Motor neuron (in vitro differentiated cells): Measurements from ENCODE around the gene DSTYK. TPM values are rescaled to one million over a fixed set of nuclear protein-coding genes. Genes with fewer than 3 reads are reported as not detected.

Experiments used
- ATAC-seq, 8 experiments: fragments of 200-7000 bp; cut with Tn5 transposase; replicated peaks in 6 of 8; 2 replicates each; pipeline ENCODE4 v1.8.0; 2021; ENCODE audit warnings: mild to moderate bottlenecking in 8 of 8, moderate library complexity in 8 of 8
- H3K27ac ChIP-seq, 2 donors: fragments of 250-450 bp; sonication (Bioruptor Pico); 2 replicates each; pipeline ENCODE4 v1.9.0; 2021; ENCODE audit warnings: antibody characterized with exemption in 2 of 2, mild to moderate bottlenecking in 2 of 2, moderate library complexity in 1 of 2
- H3K4me1 ChIP-seq, 2 donors: fragments of 250-450 bp; sonication (Bioruptor Pico); replicated peaks in 1 of 2; 2 replicates each; pipeline ENCODE4 v1.6.1; 2021; ENCODE audit warnings: antibody characterized with exemption in 2 of 2, mild to moderate bottlenecking in 2 of 2, moderate library complexity in 1 of 2
- H3K4me3 ChIP-seq, 5 donors: fragments of 250-450 bp; sonication (Bioruptor Pico); 2 replicates each; pipeline ENCODE4 v1.9.0; 2021; ENCODE audit warnings: antibody characterized with exemption in 5 of 5, mild to moderate bottlenecking in 5 of 5, moderate library complexity in 4 of 5
- WGBS, 10 experiments: fragments of 450-650 bp; shearing (Covaris generic); methylation state at CpG; one replicate each; pipeline ENCODE4 v1.0.0; 2022; 5-methylcytosine and 5-hydroxymethylcytosine counted together
- in situ Hi-C, 9 experiments: fragments of 400-800 bp; cut with MboI; loops; one replicate each; pipeline ENCODE4 v1.15.0; 2021; ENCODE audit warnings: low sequenced_read_pairs in 9 of 9, low pct_unique_long_range_greater_than_20kb in 2 of 9; ENCODE audit not compliant: unreplicated experiment in 9 of 9
- total RNA-seq, 8 experiments: library from RNA; unstranded; fragments of 300-600 nt; gene quantifications; 2 replicates each; pipeline versions ENCODE4 v1.2.3 to v1.2.4, GENCODE V29; 2022

Gene DSTYK
- total RNA-seq, 8 experiments from 2014 or later = 9.6 to 18.3 (median 12.0) TPM

DNA sequence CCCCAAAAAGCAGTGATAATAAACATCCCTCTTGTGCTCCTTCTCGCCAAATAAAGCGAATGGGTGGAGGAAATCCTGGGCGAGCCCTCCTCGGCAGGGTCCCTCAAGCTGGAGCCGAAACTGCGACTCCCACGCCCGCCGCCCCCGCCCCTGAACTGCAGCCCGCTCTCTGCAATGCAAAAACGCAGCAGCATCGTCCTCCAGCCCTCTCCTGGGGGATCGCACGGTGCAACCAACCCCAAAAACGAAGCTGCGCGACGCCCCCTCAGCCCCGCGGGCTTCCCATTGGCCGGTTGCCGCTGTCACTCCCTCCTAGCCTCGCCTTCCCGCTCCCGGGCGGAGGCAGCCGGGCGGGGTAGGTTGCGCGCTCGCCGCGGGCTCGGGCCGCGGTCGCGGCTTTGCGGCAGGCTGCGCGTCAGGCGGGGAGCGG, 16.1 kb upstream of the DSTYK start, which contains the start of gene TMCC2:
Gene TMCC2, plus strand, starts transcription at position 363 of the 430 bp plus-strand sequence. CDS start 619 bp downstream, outside the sequence.
- in situ Hi-C loops = loop anchor here in 1 of 9 experiments (25.0 kb wide), 1 partner anchor 665 kb away; no protein-coding TSS in a partner anchor
- 0 to 3% (median 0%) methylated on average over 1 to 14 of the region's 44 CpGs; no CpG with 5 or more reads in 7 of the 10 experiments for WGBS, 10 experiments
- Histone ChIP-seq H3K4me1 (peaks cover 17 to 20% of the 10 kb centered on the region in 2 donors), H3K27ac (no peak within 1 kb of the TSS), H3K4me3 (peak within 1 kb of the TSS; percentile 58 to 94 (median 79))
- peak; percentile 86 to 96 (median 96) for ATAC-seq

- in situ Hi-C loops = loop anchor here in 1 of 9 experiments (25.0 kb wide), 1 partner anchor 665 kb away; no protein-coding TSS in a partner anchor
- 0 to 26% (median 12%) methylated on average over 1 to 8 of the region's 8 CpGs for WGBS, 10 experiments
These were observed 15.5 kb upstream of the DSTYK start for GRCh38 chr1:205226868-205227583.

DNA sequence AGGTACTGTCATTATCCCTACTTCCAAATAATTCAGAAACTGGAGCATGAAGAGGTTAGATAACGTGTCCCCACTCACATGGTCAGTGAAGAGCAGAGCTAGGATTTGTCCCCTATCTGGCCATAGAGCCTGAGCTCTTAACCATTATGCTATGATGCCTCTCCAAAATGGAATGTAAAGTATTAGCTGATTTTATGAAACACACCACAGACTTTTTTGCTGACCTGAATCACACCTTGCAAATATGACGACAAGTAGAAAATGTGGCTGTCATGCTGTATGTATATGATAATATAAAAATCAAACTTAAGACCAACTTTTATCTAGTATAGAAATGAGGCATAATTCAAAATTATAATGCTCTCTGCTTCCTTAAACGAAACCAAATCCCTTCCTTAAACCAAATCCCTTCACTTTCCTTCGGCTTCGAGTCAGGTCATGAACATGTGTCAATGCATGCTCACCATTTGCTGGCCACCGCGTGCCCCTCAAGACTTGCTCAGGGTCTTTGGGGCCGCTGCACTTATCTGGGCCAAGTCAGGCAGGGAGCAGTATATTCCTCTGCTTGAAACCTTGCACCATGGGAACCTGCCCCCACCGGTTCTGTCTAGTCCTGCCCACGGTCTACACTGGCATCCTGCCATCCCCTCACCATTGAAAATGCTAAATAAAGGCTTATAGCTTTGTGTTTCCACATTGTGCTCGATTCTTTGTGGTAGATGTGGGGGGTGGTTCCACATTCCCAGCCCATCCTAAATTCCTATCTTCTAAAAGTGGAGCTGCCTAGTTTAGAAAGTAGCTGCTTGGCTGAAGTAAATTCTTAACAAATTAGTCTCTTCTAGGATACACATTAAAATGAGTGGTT, 14.6 kb upstream of the DSTYK start:
- Histone ChIP-seq H3K27ac (no peak overlapping the region), H3K4me1 (peaks cover 17 to 20% of the 10 kb centered on the region in 2 donors), H3K4me3 (peak overlapping the region in 1 of 5 donors; percentile 94)
- in situ Hi-C loops = loop anchor here in 1 of 9 experiments (25.0 kb wide), 1 partner anchor 664 kb away; no protein-coding TSS in a partner anchor
- peak in 1 of 8 experiments; percentile 17 for ATAC-seq
- 30 to 100% (median 75%) methylated on average over 1 to 11 of the region's 11 CpGs; no CpG with 5 or more reads in 1 of the 10 experiments for WGBS, 10 experiments

More at GRCh38 chr1:205226868-205227583, 15.5 kb upstream of the DSTYK start:
- peak in 5 of 8 experiments; percentile 5 to 26 (median 25) for ATAC-seq
- Histone ChIP-seq H3K4me3 (peak overlapping the region; percentile 58 to 94 (median 79)), H3K4me1 (peaks cover 17 to 20% of the 10 kb centered on the region in 2 donors), H3K27ac (no peak overlapping the region)

DNA sequence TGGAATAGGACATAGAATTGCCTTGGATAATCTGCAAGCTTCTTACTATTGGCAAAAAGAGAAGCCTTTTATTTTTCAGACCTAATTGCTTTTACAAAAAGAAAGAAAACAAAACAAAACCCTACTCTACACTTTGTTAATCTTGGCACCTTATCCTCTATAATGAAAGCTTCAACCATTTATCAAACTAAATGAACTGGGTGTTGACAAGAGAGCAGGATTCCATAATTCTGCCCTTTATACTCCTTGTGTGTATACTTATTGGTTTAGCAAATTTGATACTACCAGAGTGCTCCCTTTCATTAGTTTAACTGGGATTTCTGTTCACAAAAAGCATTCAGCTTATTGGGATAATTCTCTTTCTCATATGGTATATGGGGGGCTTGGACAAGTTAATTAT, 13.2 kb upstream of the DSTYK start:
- Histone ChIP-seq H3K27ac (no peak overlapping the region), H3K4me3 (no peak overlapping the region), H3K4me1 (peaks cover 11 to 13% of the 10 kb centered on the region in 2 donors)
- no peak for ATAC-seq
- in situ Hi-C loops = loop anchor here in 1 of 9 experiments (25.0 kb wide), 1 partner anchor 662 kb away; no protein-coding TSS in a partner anchor

DNA sequence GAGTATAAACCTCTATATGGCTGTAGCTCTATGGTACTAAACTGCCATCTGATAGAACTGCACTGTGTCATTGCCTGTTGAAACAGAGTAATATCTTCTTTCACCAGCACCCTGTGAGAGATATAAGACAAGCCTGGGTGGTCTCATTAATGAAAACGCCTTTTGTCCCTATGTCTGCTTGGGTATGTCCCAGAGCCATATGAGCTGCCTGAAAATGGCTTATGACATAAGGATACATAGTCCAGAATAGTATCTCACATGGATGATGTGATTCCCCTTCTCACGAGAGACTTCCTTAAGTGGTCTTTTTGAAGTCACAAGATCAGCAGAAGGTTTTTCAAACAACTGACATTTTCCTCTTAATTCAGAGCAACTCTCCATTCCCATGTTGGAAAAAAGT, 8.9 kb upstream of the DSTYK start:
- ATAC-seq = no peak
- WGBS, 10 experiments = 25 to 93% (median 65%) methylated on average over 1 to 2 of the region's 2 CpGs; no CpG with 5 or more reads in 2 of the 10 experiments

GRCh38 chr1:205217418-205217817, 5.9 kb upstream of the DSTYK start:
- 29 to 100% (median 90%) methylated on average over 1 to 3 of the region's 3 CpGs; no CpG with 5 or more reads in 1 of the 10 experiments for WGBS, 10 experiments
- in situ Hi-C loops = no loop called here
- H3K27ac ChIP-seq = no peak overlapping the region
- no peaks in the 10 kb centered on the region for H3K4me1 ChIP-seq
- H3K4me3 ChIP-seq = no peak overlapping the region
- no peak for ATAC-seq

More for the DNA sequence above, 8.9 kb upstream of the DSTYK start:
- Histone ChIP-seq H3K4me3 (no peak overlapping the region), H3K4me1 (no peaks in the 10 kb centered on the region), H3K27ac (no peak overlapping the region)
- in situ Hi-C loops = no loop called here

DNA sequence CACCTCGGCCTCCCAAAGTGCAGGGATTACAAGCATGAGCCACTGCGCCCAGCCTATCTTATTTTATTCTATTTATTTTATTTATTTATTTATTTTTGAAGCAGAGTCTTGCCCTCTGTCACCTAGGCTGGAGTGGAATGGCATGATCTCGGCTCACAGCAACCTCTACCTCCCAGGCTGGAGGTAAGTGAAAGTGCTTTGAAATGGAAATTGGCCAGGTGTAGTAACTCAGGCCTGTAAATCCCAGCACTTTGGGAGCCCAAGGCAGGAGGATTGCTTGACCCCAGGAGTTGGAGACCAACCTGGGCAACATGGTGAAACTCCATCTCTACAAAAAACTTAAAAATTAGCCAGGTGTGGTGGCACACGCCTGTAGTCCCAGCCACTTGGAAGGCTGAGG, 5.1 kb upstream of the DSTYK start:
- no peak overlapping the region for H3K4me3 ChIP-seq
- 14 to 89% (median 80%) methylated on average over 1 to 4 of the region's 4 CpGs; no CpG with 5 or more reads in 2 of the 10 experiments for WGBS, 10 experiments
- ATAC-seq = no peak
- peaks cover 0 to 2% of the 10 kb centered on the region in 2 donors for H3K4me1 ChIP-seq
- in situ Hi-C loops = no loop called here
- no peak overlapping the region for H3K27ac ChIP-seq

- no peak for ATAC-seq
- Histone ChIP-seq H3K4me1 (peaks cover 5 to 6% of the 10 kb centered on the region in 2 donors), H3K4me3 (no peak overlapping the region), H3K27ac (no peak overlapping the region)
- WGBS, 10 experiments = 40 to 100% (median 88%) methylated on average over 1 of the region's 1 CpG; no CpG with 5 or more reads in 2 of the 10 experiments
- in situ Hi-C loops = no loop called here
These were observed 3.3 kb upstream of the DSTYK start for GRCh38 chr1:205214756-205215155.

DNA sequence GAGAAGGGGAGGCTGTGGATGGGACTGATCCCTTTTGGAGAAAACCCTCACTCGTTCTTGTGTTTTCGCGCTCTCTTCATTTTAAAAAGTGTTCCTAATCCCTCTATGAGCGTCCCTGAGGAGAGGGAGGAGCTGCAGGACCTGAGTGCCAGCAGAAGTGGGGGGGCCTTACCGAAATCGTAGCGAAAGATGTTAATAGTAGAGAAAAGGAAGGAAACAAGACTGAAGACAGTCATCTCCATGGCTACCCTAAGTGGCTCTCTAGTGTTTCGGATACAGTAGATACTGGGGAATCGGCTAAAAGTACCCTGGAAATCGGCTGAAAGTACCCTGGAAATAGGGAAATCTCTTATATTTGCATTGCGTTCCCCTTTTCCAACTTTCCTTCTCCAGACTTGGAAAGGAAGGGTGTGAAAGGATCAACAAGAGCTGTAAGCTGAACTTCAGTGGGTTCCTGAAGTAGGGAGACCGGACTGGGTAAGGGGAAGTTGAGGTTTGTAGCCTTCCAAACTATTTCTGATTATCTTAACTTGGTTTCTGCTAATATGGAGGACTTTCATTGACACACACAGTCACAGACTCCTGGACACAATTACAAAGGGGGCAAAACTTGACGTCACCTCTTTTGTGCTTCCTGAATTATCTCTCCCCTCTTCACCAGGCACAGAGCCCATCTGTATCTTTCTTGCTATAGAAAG, 486 bp upstream of the DSTYK start:
- no peak for ATAC-seq
- in situ Hi-C loops = no loop called here
- H3K4me3 ChIP-seq = peak overlapping the region; percentile 64 to 91 (median 77)
- 40 to 89% (median 62%) methylated on average over 3 to 13 of the region's 13 CpGs; no CpG with 5 or more reads in 2 of the 10 experiments for WGBS, 10 experiments
- peaks cover 7 to 11% of the 10 kb centered on the region in 2 donors for H3K4me1 ChIP-seq
- H3K27ac ChIP-seq = peak overlapping the region in 1 of 2 donors; percentile 88

DNA sequence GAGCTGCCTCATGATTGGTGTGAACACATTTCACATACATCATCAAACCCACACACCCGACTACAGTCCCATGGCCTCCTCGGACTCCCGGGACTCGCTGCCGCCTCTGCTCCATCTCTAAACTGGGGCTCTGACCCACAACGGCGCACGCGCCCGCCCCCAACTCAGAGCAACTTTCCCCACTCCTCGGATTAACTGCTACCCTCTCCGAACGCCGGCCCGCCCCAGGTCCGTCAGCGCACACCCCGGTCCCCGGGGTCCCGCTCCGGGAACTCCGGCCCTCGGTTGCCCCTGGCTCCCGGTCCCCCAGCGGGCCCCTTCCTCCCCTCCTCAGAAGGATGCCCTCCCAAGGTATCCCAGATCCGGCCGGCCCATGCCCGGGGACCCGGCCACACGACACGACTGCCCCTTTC, 740 bp downstream of the DSTYK start:
- peak in 6 of 8 experiments; percentile 11 to 30 (median 22) for ATAC-seq
- in situ Hi-C loops = no loop called here
- Histone ChIP-seq H3K27ac (peak overlapping the region; percentile 88 to 91), H3K4me1 (peaks cover 7 to 11% of the 10 kb centered on the region in 2 donors), H3K4me3 (peak overlapping the region; percentile 64 to 91 (median 77))
- WGBS, 10 experiments = 0 to 2% (median 0%) methylated on average over 2 to 7 of the region's 31 CpGs; no CpG with 5 or more reads in 5 of the 10 experiments

- Histone ChIP-seq H3K4me3 (no peak overlapping the region), H3K27ac (no peak overlapping the region), H3K4me1 (peaks cover 11 to 13% of the 10 kb centered on the region in 2 donors)
- no peak for ATAC-seq
- WGBS, 10 experiments = 40 to 100% (median 65%) methylated on average over 2 to 3 of the region's 3 CpGs; no CpG with 5 or more reads in 1 of the 10 experiments
- in situ Hi-C loops = no loop called here
These were observed 2.7 kb downstream of the DSTYK start for GRCh38 chr1:205208811-205209210.

DNA sequence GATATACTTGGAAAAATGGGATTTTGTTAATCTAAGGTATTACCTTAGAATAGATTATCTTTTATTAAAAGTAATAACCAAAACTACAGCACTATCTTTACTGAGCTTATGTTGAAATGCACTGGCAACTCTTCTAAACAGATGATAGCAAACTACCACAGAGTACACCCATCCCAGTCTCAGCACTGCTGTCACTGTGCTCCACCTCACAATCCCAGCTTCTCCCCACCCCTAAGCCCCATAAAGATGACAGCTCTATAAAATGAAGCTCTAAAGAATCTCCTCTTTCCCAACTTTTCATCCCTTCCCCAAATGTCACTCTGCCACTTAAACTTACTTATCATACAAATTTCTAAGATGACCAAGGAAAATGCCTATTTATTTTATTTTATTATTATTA, 6.4 kb downstream of the DSTYK start:
- ATAC-seq = peak in 2 of 8 experiments; percentile 44 to 77
- Histone ChIP-seq H3K4me1 (peaks cover 8 to 12% of the 10 kb centered on the region in 2 donors), H3K27ac (no peak overlapping the region), H3K4me3 (no peak overlapping the region)
- in situ Hi-C loops = no loop called here
